ENCODE results near the gene PUSL1. TPM values are rescaled to one million over a fixed set of nuclear protein-coding genes. Genes with fewer than 3 reads are reported as not detected.

PUSL1 gene
- total and polyA plus RNA-seq, 2 of the 13 experiments (the other 11 are each of a cell fraction or from before 2014, with no cell fraction given) = 8.3 to 22.2 TPM

GRCh38 chr1:1331068-1331965 lies 22.9 kb downstream of the PUSL1 start, which contains the start of gene TAS1R3 (continued):
- TF ChIP-seq, protein P1, sequence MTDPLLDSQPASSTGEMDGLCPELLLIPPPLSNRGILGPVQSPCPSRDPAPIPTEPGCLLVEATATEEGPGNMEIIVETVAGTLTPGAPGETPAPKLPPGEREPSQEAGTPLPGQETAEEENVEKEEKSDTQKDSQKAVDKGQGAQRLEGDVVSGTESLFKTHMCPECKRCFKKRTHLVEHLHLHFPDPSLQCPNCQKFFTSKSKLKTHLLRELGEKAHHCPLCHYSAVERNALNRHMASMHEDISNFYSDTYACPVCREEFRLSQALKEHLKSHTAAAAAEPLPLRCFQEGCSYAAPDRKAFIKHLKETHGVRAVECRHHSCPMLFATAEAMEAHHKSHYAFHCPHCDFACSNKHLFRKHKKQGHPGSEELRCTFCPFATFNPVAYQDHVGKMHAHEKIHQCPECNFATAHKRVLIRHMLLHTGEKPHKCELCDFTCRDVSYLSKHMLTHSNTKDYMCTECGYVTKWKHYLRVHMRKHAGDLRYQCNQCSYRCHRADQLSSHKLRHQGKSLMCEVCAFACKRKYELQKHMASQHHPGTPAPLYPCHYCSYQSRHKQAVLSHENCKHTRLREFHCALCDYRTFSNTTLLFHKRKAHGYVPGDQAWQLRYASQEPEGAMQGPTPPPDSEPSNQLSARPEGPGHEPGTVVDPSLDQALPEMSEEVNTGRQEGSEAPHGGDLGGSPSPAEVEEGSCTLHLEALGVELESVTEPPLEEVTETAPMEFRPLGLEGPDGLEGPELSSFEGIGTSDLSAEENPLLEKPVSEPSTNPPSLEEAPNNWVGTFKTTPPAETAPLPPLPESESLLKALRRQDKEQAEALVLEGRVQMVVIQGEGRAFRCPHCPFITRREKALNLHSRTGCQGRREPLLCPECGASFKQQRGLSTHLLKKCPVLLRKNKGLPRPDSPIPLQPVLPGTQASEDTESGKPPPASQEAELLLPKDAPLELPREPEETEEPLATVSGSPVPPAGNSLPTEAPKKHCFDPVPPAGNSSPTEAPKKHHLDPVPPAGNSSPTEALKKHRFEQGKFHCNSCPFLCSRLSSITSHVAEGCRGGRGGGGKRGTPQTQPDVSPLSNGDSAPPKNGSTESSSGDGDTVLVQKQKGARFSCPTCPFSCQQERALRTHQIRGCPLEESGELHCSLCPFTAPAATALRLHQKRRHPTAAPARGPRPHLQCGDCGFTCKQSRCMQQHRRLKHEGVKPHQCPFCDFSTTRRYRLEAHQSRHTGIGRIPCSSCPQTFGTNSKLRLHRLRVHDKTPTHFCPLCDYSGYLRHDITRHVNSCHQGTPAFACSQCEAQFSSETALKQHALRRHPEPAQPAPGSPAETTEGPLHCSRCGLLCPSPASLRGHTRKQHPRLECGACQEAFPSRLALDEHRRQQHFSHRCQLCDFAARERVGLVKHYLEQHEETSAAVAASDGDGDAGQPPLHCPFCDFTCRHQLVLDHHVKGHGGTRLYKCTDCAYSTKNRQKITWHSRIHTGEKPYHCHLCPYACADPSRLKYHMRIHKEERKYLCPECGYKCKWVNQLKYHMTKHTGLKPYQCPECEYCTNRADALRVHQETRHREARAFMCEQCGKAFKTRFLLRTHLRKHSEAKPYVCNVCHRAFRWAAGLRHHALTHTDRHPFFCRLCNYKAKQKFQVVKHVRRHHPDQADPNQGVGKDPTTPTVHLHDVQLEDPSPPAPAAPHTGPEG (CRISPR knock-in tag; IDR thresholded peaks at IDR 0.05) = no peak
- TF ChIP-seq ZC3H4 (CRISPR knock-in tag; IDR thresholded peaks at IDR 0.05; ENCODE audit: borderline replicate concordance) (no peak), HOMEZ (CRISPR knock-in tag; IDR thresholded peaks at IDR 0.05; ENCODE audit: low read depth) (no peak), ZFP37 (CRISPR knock-in tag; IDR thresholded peaks at IDR 0.05; ENCODE audit: borderline replicate concordance) (no peak), YY1 (IDR thresholded peaks at IDR 0.05; ENCODE audit: insufficient read depth, insufficient replicate concordance, low read depth, low read length) (no peak), ZNF292 (CRISPR knock-in tag; IDR thresholded peaks at IDR 0.05; ENCODE audit: borderline replicate concordance, low read depth) (no peak), CTCF (CRISPR knock-in tag; IDR thresholded peaks at IDR 0.05) (no peak), CEBPB (IDR thresholded peaks at IDR 0.05; ENCODE audit: borderline replicate concordance, low read depth, low read length) (no peak), AGO2 (optimal IDR thresholded peaks at IDR 0.05; ENCODE audit: low read depth, low read length) (peak; percentile 79), ZNF383 (CRISPR knock-in tag; IDR thresholded peaks at IDR 0.05; ENCODE audit: borderline replicate concordance) (no peak), MYC (CRISPR knock-in tag; IDR thresholded peaks at IDR 0.05; ENCODE audit: borderline replicate concordance) (no peak; the same call in 1 of the 2 replicates), NCOA1 (CRISPR knock-in tag; IDR thresholded peaks at IDR 0.05) (0 out of 2 replicates have a peak, but pooled peaks have one; percentile 58), ZBTB34 (CRISPR knock-in tag; IDR thresholded peaks at IDR 0.05) (no peak), MLLT10 (CRISPR knock-in tag; IDR thresholded peaks at IDR 0.05) (no peak), KLF15 (CRISPR knock-in tag; IDR thresholded peaks at IDR 0.05; ENCODE audit: borderline replicate concordance) (no peak)
- TF ChIP-seq, protein P2, sequence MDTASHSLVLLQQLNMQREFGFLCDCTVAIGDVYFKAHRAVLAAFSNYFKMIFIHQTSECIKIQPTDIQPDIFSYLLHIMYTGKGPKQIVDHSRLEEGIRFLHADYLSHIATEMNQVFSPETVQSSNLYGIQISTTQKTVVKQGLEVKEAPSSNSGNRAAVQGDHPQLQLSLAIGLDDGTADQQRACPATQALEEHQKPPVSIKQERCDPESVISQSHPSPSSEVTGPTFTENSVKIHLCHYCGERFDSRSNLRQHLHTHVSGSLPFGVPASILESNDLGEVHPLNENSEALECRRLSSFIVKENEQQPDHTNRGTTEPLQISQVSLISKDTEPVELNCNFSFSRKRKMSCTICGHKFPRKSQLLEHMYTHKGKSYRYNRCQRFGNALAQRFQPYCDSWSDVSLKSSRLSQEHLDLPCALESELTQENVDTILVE (CRISPR knock-in tag; IDR thresholded peaks at IDR 0.05) = no peak

All from HepG2 (cell line).